Activated CD4-positive, alpha-beta T cell treated with anti-CD3 and anti-CD28 coated beads, Interleukin-10, Interleukin-2, amounts not matched to agents 100 ng/mL and 50 ng/mL, durations not matched to agents 16 hours and 8 hours (primary cell): ENCODE results near the gene MRPL42.
"Not testable (repeated sequence)": the region's sequence is repeated elsewhere in the genome, so short reads cannot be mapped to it uniquely, and the experiment has no call there.

Experiments used
- DNase-seq: peaks from one replicate; pipeline ENCODE4 v3.0.0-alpha.2; 2020

The MRPL42 gene

GRCh38 chr12:93447555-93448290 lies 19.6 kb upstream of the MRPL42 start:
- DNase-seq = no peak

DNA sequence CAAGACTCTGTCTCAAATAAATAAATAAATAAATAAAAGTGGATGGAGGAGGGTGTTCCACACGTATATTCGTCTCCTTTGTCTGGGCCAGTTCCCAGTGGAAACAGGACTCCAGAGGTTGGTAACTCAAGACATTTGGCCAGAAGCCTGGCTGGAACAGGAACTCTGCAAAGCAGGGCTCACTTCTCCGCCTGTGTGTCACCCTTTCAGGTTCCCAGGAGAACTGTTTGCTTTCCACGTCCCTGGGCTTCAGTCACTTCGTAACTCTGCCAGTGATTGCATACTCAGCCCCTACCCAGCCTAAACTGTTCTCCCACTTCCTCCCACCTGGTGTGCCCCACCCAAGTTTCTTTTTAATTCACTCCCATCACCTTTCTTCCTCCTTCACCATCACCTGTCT lies 18.5 kb upstream of the MRPL42 start:
- DNase-seq = no peak

DNA sequence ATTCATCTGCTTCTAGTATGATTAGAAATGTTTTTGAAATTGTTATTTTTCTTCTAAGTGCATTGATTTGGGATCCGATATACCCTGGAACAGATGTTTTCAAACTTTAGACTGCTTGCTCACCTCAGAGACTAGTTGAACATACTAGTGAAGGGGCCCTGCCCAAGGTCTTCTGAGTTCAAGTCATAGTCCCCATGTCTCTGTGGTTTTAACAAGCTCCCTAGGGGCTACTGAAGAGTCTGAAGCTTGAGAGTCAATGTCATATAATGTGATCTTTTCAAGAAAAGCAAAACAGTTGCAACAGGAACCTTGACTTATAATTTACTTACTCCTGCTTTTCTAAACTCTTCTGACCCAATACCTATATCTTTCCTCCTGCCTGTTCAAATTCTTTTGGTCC lies 18.0 kb upstream of the MRPL42 start:
- no peak for DNase-seq

- no peak for DNase-seq
Measured at GRCh38 chr12:93451423-93452158, 15.7 kb upstream of the MRPL42 start.

- DNase-seq = no peak
Measured at GRCh38 chr12:93453633-93454032, 13.7 kb upstream of the MRPL42 start.

GRCh38 chr12:93456077-93456476 lies 11.2 kb upstream of the MRPL42 start:
- DNase-seq = no peak

DNA sequence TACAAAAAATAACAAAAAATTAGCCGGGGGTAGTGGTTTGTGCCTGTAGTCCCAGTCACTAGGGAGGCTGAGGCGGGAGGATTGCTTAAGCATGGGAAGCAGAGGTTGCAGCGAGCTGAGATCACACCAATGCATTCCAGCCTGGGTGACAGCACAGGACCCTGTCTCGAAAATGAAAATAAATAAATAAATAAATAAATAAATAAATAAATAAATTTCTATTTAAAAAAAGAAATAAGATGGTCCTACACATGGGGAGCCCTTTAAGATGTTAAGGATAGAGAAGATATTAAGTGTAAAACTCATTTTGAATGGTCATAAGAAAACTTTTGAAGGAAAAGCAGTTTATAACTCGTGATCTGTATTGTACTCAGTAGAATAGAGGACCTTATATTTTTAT lies 8.2 kb upstream of the MRPL42 start:
- DNase-seq = no peak

DNA sequence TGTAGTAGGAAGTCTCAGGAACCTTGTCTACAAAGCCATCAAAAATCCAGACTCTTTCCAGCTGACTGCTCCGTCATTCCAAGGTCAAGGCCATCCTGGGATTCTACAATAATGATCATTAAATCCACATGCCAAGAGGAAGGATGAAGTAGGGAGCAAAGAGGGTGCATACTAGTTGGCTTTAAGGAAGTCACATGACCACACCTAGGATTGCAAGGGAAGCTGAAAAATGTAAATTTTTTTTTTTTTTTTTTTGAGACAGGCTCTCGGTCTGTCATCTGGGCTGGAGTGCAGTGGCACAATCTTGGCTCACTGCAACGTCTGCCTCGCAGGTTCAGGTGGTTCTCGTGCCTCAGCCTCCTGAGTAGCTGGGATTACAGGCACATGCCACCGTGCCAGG lies 7.3 kb upstream of the MRPL42 start:
- no peak for DNase-seq

DNA sequence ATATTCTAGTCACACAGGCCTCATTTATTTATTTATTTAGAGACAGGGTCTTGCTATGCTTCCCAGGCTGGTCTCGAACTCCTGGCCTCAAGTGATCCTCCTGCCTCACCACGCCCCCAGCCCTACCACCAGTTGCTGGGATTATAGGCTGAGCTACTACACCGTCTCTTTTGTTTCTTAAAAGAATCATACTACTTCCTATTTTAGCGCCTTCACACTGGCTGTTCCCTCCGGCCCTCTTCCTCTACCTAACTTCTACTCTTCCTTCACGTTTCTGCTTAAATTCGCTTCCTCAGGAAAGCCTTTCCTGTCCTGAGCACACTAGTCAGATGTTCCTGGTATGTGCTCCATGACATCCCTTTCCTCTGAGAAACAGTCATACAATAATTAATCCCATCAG lies 6.4 kb upstream of the MRPL42 start:
- no peak for DNase-seq

GRCh38 chr12:93461503-93461902 lies 5.8 kb upstream of the MRPL42 start:
- DNase-seq = no peak

DNA sequence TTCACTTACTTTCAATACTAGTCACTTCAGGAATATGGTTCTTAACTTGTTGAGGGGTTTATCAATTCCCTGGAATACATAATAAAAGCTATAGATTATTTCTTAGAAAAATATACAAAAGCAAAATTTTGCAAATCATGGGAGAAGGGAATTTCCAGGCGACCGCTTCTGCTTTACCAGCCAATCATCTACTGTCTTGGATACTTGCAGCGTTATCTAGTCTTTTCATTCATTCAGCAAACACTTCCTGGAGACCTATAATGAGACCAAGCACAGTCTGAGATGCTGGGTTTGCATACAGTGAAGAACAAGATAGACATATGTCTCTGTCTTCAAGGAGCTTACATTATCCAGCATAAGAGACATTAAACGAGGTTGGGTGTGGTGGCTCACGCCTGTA lies 1.5 kb upstream of the MRPL42 start:
- DNase-seq = no peak

DNA sequence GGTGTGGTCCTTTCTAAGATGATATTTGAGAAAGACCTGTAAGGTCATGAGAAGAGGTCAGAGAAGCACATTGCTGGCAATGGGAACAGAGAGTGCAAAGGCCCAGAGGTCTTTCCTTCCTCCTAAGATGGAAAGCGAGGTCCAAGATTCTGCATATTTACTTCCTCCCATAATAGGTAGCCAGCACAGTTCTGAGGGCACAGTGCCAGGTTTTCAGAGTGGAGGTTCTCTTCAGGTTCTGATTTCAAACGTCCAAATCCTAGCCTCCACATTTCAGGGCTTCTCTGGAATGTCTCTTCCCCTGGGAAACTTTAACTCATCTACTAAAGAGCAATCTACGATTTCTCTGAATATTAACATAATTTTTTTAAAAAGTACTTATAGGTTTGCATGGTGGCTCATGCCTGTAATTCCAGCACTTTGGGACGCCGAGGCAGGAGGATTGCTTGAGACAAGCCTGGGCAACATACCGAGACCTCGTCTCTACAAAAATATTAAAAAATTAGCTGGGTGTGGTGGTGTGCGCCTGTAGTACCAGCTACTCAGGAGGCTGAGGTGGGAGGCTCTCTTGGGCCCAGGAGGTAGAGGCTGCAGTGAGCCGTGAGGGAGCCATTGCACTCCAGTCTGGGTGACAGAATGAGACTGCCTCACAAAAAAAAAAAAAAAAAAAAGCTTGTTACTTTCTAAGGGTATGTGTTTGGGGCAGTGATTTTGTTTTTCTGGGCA lies 526 bp upstream of the MRPL42 start:
- DNase-seq = no peak

DNA sequence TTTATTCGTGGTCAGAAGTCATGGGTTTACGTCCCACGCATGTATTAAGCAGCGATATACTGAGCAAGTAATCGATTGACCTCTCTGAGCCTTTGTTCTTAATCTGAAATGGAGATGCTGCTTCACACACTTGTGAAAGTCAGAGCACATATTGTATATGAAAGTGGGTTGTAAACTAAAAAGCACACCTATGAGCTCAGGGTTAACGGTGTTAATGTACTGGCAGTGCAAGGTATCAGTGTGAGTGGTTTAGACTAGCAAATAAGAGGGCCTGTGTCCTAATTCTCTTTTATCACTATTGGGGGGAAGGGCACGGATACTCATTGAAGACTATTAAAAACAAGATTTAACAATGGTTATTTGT lies 676 bp downstream of the MRPL42 start:
- DNase-seq = peak; percentile 12

DNA sequence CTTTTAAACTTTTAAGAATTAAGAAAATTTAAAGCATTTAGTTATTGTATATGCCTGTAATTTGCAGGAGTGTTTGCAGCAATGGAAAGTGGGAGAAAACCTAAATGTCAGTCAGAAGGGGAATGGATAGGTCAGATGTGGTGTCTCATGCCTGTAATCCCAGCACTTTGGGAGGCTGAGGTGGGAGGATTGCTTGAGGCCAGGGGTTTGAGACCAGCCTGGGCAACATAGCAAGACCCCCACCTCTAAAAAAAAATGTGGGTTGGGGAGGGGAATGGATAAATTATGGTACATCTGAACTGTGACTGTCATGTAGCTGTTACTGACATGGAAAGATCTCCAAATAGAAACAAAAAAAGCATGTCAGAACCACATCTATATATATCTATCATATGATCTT lies 2.1 kb downstream of the MRPL42 start:
- DNase-seq = no peak

DNA sequence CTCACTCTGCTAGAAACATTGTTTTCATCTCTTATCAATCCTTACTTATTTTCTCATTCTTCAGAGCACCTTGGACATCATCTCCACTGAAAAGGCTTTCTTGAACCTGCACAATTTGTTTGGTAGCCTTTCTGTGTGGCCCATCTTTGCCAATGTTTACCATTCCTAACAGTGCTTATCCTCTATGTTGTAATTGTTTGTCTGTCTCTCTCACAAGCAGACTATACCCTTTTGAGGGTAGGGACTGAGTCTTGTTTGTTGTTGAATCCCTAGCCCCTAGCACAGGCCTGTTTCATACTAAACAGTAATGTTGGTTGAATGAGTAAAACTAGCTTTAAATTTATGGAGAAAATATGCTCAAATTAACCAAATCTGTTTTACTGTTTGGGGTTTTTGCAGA lies 9.2 kb downstream of the MRPL42 start:
- no peak for DNase-seq

GRCh38 chr12:93482721-93483120 lies 15.4 kb downstream of the MRPL42 start:
- no peak for DNase-seq

DNA sequence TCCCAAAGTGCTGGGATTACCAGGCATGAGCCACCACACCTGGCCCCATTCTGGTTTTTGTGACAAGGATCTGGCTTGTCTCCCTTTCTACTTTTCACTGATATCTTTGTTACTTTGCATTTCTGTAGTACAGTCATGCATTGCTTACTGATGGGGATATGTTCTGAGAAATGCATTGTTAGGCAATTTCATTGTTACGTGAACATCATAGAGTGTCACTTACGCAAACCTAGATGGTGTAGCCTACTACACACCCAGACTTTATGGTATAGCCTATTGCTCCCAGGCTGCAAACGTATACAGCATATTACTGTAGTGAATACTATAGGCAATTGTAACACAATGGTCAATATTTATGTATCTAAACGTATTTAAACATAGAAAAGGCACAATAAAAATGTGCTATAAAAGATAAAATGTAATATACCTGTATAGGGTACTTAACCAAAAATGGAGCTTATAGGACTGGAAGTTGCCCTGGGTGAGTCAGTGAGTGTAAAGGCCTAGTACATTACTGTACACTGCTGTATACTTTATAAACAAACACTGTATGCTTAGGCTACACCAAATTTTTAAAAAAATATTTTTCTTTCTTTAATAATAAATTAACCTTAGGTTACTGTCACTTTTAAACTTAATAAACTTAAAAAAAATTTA lies 16.0 kb downstream of the MRPL42 start:
- no peak for DNase-seq

GRCh38 chr12:93484315-93484981 lies 17.1 kb downstream of the MRPL42 start:
- no peak for DNase-seq

DNA sequence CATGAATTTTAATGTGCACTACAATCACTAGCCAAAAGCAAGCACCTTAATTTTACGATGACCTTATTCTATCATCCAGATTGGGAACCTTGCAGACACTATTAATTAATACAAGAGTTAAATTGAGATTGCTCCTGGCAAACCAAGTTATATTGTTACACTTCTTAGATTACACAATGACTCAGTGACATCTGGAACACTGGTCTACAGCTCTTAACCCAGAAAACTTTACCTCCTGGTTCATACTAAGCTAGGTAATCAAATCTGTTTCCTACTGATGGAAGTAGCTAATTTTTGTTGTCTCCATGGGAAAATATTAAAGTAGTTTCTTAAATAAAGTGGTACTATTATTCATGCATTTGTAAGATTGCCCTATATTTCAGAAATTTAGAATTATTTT lies 25.5 kb downstream of the MRPL42 start:
- not testable (repeated sequence) for DNase-seq

- DNase-seq = no peak
Measured at GRCh38 chr12:93494096-93494495, 26.8 kb downstream of the MRPL42 start.

DNA sequence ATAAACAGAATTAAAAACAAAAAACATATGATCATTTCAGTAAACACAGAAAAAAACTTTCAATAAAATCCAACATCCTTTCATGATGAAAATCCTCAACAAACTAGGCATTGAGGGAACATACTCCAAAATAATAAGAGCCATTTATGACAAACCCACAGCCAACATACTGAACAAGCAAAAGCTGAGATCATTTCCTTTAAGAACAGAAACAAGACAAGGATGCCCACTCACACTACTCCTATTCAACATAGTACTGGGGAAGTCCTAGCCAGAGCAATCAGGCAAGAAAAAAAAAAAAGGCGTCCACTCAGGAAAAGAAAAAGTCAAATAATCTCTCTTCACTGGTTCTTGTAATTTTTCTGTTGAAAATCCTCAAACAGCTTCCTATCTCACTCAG lies 30.1 kb downstream of the MRPL42 start:
- no peak for DNase-seq

- DNase-seq = not testable (repeated sequence)
Measured at GRCh38 chr12:93498813-93499212, 31.5 kb downstream of the MRPL42 start.

GRCh38 chr12:93500201-93500600 lies 32.9 kb downstream of the MRPL42 start:
- DNase-seq = no peak
